HG03565 (cell line): Measurements from ENCODE around the gene DOK3.
"Not testable (repeated sequence)": the region's sequence is repeated elsewhere in the genome, so short reads cannot be mapped to it uniquely, and the experiment has no call there.

Experiments
- ATAC-seq: cut with Tn5 transposase; IDR thresholded peaks from one replicate; pipeline ENCODE4 v1.9.1; 2021; ENCODE audit warnings: mild to moderate bottlenecking, moderate library complexity; ENCODE audit not compliant: unreplicated experiment

DOK3 gene

DNA sequence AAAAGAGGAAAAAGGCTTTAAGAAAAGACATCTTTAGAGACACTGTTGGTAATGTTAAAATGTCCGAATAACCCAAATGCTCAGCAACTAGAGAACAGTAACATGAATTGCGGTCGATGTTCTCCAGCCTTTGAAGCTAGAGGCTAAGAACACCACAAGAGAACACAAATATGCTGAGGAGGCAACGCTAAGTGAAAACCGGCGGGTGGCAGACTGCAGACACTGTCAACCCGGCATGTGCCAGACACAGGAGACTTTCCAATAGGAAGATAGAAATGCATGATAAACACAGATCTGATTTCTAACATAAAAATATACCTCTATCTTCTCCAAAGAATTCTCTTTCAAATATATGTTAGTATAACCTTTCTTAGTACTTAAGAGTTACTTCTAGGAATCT is 25.5 kb upstream of the DOK3 start:
- ATAC-seq, result no peak

DNA sequence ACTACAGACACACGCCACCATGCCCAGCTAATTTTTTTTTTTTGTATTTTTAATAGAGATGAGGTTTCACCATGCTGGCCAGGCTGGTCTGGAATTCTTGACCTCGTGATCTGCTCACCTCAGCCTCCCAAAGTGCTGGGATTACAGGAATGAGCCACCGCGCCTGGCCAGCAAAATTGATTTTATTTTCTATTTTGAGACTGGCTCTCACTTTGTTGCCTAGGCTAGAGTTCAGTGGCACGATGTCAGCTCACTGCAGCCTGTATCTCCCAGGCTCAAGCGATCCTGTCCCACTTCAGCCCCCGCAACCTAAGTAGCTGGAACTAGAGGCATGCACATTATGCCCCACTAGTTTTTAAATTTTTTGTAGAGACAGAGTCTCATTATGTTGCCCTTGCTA is 24.8 kb upstream of the DOK3 start:
- ATAC-seq, result not testable (repeated sequence)

DNA sequence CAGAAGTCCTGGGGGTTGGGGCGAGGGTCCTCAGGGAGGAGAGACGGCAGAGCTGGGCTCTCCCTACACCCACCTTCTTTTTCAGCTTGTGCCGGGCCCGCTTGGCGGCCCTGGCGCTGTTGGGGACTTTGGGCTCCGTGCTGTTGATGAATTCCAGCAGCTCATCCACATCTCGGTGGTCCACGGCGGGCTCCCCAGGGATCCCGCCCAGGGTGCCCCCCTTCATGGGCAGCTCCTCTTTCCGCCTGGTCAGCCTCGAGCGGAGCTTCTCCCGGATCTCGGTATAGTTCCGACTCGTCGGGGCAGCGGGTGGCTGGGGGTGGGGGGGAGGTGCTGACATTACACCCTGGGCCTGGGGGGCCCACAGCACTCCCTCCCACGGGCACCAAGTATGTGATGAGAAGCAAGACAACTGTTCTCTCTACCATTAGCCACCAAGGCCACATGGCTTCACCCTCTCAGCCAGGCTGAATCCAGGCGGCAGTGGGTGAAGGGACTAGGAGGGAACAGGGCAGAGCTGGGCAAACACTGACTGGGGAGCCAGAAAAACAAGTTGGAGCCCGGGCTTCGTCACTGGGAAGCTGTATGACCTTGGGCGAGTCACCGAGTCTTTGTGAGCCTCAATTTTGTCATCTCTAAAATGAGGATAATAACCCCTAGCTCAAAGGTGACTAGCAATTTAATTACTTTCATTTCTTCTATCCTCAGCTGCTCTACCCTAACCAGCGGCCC is 21.7 kb upstream of the DOK3 start:
- ATAC-seq, result no peak

DNA sequence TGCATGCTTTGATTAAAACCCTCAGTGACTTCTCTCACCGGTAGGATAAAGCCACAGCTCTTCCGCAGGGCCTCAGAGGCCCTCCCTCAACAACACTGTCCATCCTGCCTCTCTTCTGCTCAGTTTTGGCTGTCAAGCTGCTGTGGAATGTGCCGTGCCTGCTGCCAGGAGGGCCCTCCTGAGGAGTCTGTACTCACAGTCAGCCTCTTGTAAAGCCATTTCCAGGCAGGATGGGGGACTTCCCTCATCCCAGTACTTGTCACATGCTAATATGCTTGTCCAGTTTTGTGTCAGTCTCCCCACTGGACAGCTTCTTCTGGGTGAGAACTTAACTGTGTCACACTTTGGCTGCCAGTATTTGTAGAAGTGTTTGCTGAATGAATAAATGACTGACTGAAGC is 21.0 kb upstream of the DOK3 start:
- no peak for ATAC-seq

DNA sequence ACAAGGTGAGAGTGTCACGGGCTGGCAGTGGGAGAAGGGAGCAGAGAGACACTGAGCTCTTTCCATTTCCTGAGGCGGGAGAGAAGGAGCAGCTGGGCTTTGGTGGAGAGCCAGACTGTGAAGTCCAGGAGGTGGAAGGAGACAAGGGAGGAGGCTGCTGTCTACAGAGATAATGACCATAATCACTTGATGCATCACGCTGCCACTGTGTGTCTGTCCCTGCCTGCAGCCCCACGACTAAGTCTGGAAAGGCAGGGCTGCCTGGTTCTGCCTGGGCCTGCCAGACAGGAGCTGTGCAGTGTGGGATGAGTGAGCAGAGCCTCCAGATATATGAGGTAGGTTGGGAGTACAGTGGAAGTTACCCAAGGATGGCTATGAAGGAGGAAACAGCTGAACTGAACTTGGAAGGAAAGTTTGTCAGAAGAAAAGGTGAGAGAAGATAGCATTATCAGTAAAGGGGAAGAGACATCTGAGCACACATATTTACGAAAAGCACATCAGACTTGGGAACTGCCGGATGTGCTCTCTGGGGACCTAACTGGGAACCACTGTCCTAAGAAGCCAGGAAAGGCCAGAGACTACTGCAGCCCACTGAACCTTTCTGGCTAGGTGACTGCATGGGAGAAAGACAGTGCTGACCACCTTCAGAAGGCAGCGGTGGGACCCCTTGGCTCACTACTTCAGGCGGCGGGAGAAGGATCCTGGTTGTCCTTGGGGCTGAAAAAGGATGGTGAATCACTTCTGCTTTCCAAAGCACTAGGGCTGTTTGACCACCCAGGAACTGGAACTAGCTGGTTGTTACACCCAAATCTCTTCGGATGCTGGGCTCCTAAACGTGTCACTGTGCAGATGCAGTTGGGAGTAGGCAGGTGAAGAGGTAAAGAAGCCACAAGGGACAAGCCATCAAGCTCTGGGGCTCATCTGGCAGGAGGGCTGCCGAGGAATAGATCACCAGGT is 19.9 kb upstream of the DOK3 start:
- no peak for ATAC-seq

DNA sequence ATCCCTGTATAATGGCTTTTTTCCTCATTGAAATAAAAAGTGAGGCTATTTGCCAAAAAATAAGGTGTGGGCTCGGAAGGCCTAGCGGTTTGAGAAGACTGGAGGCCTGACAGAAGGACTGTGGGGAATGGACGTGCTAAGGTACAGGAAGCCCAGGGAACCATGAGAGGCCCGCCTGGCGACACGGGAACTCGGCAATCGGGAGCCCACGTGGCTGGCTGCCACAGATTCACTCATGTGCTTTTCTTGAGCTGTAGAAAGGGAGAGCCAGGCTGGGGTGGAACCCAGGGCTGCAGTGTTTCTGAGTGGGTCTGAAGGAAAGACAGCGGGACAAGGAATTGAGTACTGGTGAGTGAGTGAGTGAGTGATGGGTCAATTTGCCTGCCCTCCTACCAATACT is 19.0 kb upstream of the DOK3 start:
- ATAC-seq, result no peak

DNA sequence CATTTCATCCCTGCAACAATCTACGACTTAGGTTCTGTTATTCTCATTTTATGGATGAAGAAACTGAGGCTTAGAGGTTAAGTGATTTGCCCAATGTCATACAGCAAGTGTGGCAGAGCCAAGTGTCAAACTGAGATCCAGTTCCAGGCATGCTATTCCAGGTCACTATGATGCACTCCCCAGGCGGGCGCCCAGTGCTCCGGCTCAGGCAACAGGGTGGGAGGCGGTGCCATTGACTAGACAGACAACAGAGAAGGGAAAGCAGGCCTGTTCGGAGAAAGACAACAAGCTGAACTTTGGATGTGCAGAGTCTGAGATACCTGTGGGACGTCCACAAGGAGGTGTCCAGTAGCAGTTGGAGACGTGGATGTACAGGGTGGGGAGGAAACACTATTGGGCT is 18.0 kb upstream of the DOK3 start:
- ATAC-seq, result no peak

DNA sequence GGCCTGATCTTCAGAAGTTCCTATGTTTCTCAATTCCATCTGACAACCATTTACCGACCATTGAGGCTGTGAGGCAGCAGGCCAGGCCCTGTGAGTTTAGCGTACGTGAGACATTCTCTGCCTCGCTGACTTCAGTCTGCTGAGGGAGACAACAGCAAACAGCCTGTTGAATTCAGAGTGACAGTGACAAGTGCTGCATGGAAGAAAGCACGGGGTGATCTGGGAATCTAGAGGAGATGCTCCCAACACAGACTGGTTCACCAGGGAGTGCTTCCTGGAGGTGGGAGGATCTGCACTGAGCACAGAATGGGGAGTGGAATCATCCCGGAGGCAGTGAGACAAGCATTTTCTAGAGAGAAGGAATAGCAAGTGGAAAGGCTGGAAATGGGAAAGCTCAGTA is 17.2 kb upstream of the DOK3 start:
- no peak for ATAC-seq

DNA sequence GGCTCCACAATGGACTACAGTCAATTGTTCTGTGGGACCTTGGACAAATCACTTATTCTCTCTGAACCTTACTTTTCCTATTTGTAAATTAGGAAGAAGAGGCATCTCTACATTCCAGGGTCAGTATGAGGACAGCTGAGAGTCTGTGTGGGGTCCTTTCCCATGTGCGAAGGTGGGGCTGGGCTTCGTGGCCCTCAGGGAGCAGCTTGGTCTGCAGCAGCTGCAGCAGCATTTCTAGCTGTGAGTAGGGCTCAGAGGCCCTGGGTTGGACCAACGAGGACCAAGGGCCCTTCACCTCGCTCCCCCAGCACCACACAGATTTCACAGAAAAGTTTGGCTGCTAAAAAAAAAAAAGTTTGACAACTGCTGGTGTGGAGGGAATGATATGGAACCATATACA is 16.6 kb upstream of the DOK3 start:
- ATAC-seq, result no peak

DNA sequence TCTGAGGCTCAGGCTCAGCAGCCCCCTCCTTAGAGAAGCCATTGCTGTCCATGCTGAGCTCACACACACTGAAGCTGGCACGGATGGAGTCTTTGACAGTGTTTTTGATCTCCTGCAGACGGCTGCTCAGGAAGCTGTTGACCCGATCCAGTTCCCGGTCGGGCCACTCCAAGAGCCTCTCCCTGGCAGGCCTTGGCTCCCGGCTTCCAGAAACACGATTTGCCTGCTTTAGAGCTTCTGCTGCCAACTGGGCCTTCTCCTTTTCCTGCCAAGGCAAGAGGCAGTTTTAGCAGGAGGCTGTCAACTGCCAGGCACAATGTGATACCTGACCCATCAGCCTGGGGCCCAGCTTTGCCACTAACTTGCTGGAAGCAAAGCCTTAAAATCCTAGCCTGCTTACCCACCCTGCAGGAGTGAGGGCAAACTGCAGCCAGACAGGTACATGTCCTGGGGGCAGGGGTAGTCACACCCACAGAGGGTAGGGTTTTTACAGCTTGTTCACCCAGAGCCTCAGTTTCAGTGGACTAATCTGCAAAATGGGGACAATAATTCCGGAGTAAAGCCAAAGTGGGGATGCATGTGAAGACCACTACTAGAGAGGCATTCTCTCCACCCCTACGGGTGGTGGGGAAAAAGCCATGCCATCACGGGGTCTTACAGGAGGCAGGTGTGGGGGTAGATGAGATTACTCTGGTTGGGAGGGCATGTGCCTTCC is 15.5 kb upstream of the DOK3 start:
- no peak for ATAC-seq

DNA sequence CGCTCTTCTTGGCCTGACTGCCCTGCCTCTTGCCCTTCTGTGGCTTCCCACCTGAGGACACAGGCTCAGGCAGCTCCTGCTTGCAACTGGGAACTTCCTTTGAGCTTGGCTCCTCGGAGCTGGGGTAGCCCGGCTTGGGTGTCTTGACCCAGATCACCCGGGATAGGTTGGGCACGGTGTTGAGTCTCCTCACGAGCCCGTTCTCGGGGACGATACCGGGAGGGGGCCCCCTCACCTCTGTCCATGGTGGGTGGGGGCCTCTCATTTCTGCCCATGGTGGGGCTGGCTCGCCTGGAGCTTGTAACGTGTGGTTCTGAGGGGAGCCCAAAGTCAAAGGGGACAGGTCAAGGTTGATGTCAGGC is 14.9 kb upstream of the DOK3 start:
- no peak for ATAC-seq

DNA sequence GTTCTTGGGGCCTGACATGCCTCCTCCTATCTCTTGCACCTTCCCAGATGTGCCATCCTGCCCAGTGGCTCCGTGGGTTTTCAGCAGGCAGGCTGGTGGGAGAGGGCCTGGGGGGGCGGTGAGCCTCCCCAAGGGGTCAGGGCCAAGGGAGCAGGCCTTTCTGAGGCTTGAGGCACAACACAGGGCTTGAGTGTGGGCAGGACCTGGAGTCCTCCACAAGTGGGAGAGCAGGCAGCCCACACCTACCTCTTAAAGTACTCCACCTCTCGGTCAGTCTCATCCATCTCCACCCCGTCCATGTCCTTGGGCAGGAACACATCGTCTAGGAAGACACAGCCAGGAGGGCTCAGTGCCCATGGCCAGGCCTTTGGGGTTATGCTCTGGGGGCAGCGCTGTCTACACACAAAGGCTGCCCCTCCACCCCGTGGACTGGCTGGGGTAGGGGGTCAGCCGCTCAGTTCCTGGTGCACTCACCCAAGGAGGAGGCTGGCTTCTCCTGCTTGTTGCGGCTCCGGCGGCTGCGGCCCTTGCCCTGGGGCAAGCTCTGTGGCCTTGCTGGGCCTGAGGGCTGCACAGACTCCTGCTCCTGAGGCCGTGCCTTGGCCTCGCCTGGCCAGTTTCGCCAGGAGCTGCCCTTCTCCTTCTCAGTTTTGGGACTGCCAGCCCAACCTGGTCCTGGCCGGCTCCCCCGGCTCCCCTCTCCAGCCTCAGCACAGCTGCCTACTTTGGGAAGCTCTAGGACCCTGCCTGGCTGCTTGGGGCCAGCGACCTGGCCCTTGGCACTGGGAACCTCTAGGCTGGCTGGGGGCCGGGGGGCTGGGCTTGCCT is 14.3 kb upstream of the DOK3 start:
- no peak for ATAC-seq

DNA sequence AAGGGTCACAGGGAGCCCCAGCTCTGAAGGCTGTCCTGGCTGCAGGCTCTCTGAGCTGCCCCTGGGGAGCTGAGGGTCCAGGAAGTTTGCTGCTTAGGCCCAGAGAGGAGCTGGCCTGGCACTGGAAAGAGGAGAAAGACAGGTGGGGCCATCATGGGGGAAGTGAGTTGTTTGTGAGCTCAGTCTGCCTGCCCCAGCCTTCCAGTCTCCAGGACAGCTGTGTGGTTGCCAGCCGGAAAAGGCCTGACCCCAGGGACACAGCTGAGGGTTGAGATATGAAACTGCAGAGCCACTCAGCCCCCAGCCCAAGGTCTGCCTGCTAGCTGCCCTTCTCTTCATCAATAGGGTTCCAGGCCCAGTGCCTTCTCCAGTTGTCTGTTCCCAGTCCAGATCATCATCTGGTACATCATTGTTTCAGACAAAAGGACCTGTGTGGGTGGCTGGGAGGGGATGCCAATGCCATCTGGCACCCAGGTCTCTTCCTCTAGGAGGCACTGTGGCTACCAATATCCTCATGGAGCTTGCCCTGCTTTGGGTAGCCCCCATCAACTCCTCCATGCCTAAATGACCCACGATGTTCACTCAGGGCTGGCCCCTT is 11.4 kb upstream of the DOK3 start:
- no peak for ATAC-seq

DNA sequence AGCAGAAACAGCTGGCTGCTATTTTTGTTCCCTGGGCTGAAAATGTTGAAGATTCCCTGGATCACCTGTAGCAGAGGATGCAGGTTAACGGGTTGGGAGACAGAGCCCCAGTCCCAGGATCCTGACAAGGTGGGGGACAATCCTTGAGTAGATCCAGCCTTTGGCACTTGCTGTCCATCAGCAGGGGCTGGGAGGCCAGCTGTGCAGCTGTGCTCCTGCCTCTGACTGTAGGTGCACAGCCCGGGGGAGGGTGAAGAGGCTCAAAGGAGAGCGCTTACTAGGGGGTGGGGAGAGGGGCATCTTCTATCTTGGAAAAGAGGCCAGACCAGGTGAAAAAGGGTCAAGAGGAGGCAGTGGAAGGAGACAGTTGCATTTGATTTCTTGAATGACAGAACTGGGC is 10.6 kb upstream of the DOK3 start:
- ATAC-seq, result no peak

DNA sequence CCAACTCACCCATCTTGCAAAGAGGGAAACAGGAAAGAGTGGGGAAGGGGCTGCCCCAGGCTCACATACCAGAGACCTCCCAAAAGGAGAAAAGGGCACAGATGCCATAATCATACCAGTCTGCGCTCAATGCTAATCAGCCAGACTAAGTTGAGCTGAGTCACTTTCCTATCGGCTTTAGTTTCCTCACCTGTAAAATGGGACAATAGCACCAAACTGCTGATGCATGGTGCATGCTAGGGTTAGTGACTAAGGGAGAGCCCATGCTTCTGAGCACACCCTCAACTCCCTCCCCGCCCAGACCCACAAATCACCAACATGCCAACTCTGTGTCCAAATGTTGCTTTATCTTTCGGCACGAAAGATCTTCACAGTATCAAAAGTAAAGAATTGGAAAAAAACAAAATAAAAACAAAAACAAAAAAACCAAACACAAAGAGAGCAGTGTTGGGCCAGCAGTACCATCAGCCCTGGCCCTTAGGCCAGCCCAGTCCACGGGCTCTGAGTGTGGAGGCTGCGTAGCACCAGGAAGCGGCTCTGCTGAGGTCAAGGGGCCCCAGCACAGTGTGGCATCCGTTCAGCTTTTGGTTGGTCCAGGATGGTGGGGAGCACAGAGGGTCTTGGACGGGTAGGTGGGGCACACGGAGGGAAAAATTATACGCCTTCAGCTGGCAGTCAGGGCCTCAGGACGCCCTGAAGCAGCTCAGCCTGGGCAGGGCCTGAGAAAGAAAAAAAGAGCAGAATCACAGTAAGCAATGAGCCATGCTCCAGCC is 10.0 kb upstream of the DOK3 start:
- no peak for ATAC-seq

DNA sequence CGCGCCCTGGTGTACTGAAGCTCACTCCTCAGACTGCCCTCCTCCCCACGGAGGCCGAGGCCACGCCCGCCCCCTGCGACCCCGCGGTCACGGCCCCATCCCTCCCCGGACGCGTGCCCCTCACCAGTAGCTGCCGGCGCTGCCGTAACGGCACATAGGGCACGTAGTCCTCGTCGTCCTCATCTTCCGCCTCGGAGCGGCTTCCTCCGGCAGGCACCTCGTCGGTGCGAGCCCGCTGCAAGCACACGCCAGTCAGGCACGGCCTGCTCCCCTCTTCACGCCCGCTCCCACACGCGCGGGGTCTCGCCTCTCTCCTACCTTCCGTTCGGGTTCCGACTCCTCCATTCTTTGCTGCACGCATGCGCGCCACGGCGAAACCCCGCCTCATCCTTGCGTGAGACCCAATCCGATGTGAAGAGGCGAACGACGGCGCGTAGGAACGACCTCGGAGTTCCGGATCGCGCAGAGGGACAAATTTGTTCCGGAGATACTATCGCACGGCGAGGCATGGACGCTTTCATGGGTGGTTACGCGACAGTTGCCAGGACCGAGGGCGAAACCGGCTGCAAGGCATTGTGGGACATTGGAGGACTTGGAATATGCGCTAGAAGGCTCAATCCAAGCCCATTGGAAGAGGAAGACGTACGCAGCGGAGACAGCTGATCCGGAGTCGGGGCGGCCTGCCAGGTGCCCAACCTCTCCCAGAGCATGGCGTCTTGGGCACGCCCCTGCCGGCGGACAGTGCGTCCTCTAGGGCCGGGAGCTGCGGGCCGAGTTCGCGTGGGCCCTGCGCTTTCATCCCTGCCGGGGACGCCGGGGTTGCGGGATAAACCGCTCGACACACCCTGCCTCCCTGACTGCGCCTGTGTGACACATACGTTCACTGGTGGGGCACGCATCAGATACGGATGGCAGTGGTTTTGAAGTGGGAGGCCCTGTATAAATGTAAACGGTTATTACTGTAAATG is 7.3 kb upstream of the DOK3 start, which contains the start of gene DDX41:
Gene DDX41, minus strand, starts transcription at position 361 of the 968 bp plus-strand sequence. Its CDS starts 16 bp downstream, at position 345.
- ATAC-seq, result peak; percentile 71

DNA sequence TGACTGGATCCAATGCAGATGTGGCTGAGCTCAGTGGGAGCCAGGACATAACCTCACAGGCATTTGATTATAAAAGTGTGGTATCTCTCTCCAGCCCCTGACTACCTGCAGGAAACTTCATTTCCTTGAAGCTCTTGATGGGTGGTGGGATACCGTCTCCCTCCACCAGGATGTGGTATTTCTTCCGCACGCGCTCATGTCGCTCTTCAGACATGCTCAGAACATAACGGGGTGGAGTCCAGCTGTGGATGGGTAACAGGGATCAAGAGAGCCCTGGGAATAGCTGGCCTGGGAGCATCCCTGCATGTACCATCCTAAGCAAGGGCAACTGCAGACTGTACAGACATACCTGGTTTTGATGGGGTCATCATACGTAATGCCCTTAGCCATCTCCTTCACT is 6.0 kb upstream of the DOK3 start:
- no peak for ATAC-seq

DNA sequence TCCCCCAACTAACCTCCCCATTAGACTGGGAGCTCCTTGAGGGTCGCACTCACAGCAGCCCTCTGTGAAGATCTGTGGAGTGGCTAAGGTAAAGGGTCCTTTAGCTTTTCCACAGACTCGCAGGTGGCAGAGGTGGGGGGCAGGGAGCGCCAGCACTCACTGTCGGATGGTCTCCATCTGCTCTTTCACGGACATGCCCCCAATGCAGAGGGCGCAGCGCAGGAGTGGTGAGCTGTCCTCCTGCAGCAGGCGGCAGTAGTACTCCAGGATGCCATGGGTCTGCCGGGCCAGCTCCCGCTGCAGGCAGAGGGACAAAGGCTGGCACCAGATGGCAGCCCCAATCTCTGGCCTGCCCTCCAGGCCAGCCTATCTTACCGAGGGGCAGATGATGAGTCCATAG is 4.9 kb upstream of the DOK3 start:
- no peak for ATAC-seq
